Sciatic nerve (tissue), 2 donors: ENCODE data around the gene PARP15. TPM values are rescaled to one million over a fixed set of nuclear protein-coding genes. Genes with fewer than 3 reads are reported as not detected.
"Not testable (repeated sequence)": the region's sequence is repeated elsewhere in the genome, so short reads cannot be mapped to it uniquely, and the experiment has no call there.

ENCODE experiments used
- ATAC-seq: fragments of 200-7000 bp; cut with Tn5 transposase; one replicate; pipeline ENCODE4 v1.9.1; 2020; ENCODE audit warnings: mild to moderate bottlenecking, moderate library complexity
- DNase-seq: peaks from one replicate; pipeline ENCODE4 v3.0.0-alpha.2; 2020; ENCODE audit warnings: low spot score
- intact Hi-C: fragments of 100-400 bp; cut with DNase I; formaldehyde crosslinking; loops from one replicate; pipeline ENCODE4 v1.14.2; 2022
- total RNA-seq: library from RNA; stranded (reverse); fragmentation: NEBNext Ultra II Directional; extraction: Animal tissue kit (Norgen Biotek cat#: 25700); gene quantifications from one replicate; pipeline ENCODE4 v1.2.1, GENCODE V29; 2021
- donor health status: DM: no; HTN: no; CAD: no.
- donor health status: DM: no; HTN: no; CAD: no.

PARP15 gene
- total RNA-seq, 1 donor from 2014 or later = 3.3 TPM

GRCh38 chr3:122646146-122646988 is 68.9 kb downstream of the PARP15 start:
- intact Hi-C loops = no loop called here
- DNase-seq (no peak), ATAC-seq (no peak)

DNA sequence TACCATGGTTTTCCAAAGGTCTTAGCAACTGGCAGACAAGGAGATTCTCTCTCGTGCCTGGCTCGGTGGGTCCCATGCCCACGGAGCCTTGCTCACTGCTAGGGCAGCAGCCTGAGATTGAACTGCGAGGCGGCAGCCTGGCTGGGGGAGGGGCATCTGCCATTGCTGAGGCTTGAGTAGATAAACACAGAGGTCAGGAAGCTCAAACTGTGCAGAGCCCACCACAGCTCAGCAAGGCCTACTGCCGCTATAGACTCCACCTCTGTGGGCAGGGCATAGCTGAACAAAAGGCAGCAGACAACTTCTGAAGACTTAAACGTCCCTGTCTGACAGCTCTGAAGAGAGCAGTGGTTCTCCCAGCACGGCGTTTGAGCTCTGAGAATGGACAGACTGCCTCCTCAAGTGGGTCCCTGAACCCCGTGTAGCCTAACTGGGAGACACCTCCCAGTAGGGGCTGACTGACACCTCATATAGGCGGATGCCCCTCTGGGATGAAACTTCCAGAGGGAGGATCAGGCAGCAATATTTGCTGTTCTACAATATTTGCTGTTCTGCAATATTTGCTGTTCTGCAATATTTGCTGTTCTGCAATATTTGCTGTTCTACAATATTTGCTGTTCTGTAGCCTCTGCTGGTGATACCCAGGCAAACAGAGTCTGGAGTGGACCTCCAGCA is 73.9 kb downstream of the PARP15 start:
- DNase-seq, ATAC-seq, intact Hi-C loops: not testable (repeated sequence)

- ATAC-seq, DNase-seq, intact Hi-C loops: not testable (repeated sequence)
Observed at GRCh38 chr3:122651962-122652361, 74.5 kb downstream of the PARP15 start.

- intact Hi-C loops, ATAC-seq, DNase-seq: not testable (repeated sequence)
Observed at GRCh38 chr3:122658336-122658735, 80.9 kb downstream of the PARP15 start.

GRCh38 chr3:122660297-122660974 is 83.0 kb downstream of the PARP15 start:
- intact Hi-C loops = no loop called here
- DNase-seq (no peak), ATAC-seq (no peak)

GRCh38 chr3:122661633-122662032 is 84.2 kb downstream of the PARP15 start:
- no peak for DNase-seq
- intact Hi-C loops = no loop called here
- no peak for ATAC-seq

GRCh38 chr3:122662505-122662904 is 85.1 kb downstream of the PARP15 start:
- DNase-seq = no peak
- intact Hi-C loops = no loop called here
- ATAC-seq = no peak

- intact Hi-C loops = no loop called here
- ATAC-seq = no peak
Observed at GRCh38 chr3:122665226-122665786, 87.9 kb downstream of the PARP15 start.

GRCh38 chr3:122665881-122666280 is 88.4 kb downstream of the PARP15 start:
- intact Hi-C loops = no loop called here
- ATAC-seq (no peak), DNase-seq (no peak)

More at GRCh38 chr3:122665226-122665786, 87.9 kb downstream of the PARP15 start:
- DNase-seq = no peak

- intact Hi-C loops = no loop called here
- DNase-seq (no peak), ATAC-seq (no peak)
Observed at GRCh38 chr3:122668930-122669730, 91.7 kb downstream of the PARP15 start.

GRCh38 chr3:122671553-122671952 is 94.1 kb downstream of the PARP15 start:
- no peak for DNase-seq
- intact Hi-C loops = loop anchor here (10.0 kb wide), 1 partner anchor 207 kb away; no protein-coding TSS in a partner anchor
- ATAC-seq = no peak

GRCh38 chr3:122674339-122674738 is 96.9 kb downstream of the PARP15 start:
- ATAC-seq (no peak), DNase-seq (no peak)
- intact Hi-C loops = loop anchor here (10.0 kb wide), 1 partner anchor 210 kb away; no protein-coding TSS in a partner anchor

DNA sequence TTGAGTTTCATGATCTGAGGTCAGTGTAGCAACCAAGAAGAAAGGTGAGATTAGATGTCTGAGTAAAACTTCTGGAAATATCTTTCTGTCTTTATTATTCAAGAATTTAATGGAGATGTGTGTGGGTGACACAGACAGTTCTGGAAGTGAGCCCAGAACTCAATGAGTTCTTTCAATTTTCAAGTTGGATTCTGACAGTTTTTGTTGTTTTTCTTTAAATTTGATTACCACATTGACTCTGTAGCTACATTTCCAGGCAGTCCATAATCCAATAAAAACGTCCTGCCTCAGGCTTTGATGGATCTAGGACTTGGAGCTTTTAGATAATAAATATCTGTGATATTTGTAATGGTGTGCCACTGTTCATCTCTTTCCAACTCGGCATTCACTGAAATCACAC is 99.3 kb downstream of the PARP15 start:
- DNase-seq = no peak
- no peak for ATAC-seq
- intact Hi-C loops = loop anchor here (10.0 kb wide), 1 partner anchor 212 kb away; no protein-coding TSS in a partner anchor

- DNase-seq (no peak), ATAC-seq (no peak)
- intact Hi-C loops = loop anchor here (10.0 kb wide), 1 partner anchor 212 kb away; no protein-coding TSS in a partner anchor
Observed at GRCh38 chr3:122677216-122677615, 99.8 kb downstream of the PARP15 start.

GRCh38 chr3:122678506-122678905 is 101.1 kb downstream of the PARP15 start:
- ATAC-seq (no peak), DNase-seq (no peak)
- intact Hi-C loops = loop anchor here (10.0 kb wide), 1 partner anchor 214 kb away; no protein-coding TSS in a partner anchor

GRCh38 chr3:122679085-122679881 is 101.8 kb downstream of the PARP15 start:
- peak; percentile 90 for DNase-seq
- intact Hi-C loops = loop anchor here (10.0 kb wide), 1 partner anchor 214 kb away; no protein-coding TSS in a partner anchor
- peak; percentile 89 for ATAC-seq

- no peak for DNase-seq
- peak; percentile 60 for ATAC-seq
- intact Hi-C loops = loop anchor here (5.0 to 10.0 kb wide), 4 partner anchors 118 to 1138 kb away; partner anchors contain the start of genes DTX3L, FAM162A, MIX23 and PARP9
Observed at GRCh38 chr3:122679882-122680474, 102.5 kb downstream of the PARP15 start.
